ENCODE results near the gene FSD2. TPM values are rescaled to one million over a fixed set of nuclear protein-coding genes. Genes with fewer than 3 reads are reported as not detected.
A peak's percentile ranks its signal among the peaks of the same experiment; 100 is the strongest.

FSD2 gene
- total and polyA plus RNA-seq, 5 donors, result 39.1 to 117 (median 105) TPM

DNA sequence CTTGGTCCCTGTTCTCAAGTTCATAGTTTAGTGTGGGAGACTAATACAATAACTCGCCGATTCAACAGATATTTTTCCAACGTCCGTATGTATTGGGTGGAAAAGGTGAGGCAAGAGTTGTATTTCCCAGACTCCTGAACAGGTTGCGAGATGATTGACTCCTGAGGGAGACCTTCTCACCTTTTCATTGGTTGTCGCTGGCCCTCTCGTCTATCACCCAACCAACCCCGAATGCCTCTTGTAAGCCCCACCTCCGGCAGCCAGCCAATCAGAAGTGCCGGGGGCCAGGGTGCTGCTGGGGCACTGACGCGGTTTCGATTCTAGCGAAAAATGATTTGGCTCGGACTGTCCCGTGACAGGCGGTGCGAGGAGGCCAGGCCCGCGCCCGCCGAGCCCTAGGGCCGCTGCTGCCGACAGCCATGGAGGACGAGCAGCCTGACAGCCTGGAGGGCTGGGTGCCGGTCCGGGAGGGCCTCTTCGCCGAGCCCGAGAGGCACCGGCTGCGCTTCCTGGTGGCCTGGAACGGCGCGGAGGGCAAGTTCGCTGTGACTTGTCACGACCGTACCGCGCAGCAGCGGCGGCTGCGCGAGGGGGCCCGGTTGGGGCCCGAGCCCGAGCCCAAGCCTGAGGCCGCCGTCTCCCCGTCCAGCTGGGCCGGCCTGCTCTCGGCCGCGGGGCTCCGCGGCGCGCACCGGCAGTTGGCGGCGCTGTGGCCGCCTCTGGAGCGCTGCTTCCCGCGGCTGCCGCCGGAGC lies 3.6 kb upstream of the FSD2 start, which contains the start of gene WHAMM:
Gene WHAMM (plus strand): TSS at position 321 of the 753 bp plus-strand sequence. CDS start 99 bp downstream, at position 420.
- under 1% methylated on average over 67 of the region's 67 CpGs for WGBS
- Histone ChIP-seq H3K9me3 (ENCODE audit: control insufficient read depth, low read length) (no peaks in the 10 kb centered on the region), H3K4me3 (ENCODE audit: low read length) (peak within 1 kb of the TSS; percentile 77), H3K4me1 (ENCODE audit: control insufficient read depth, insufficient read depth, low read length) (no peaks in the 10 kb centered on the region), H3K27ac (ENCODE audit: low read length) (peak within 1 kb of the TSS; percentile 97), H3K27me3 (ENCODE audit: control insufficient read depth, insufficient read depth) (no peaks in the 10 kb centered on the region)
- intact Hi-C loops (cut with DNase I), result loop anchor here in 2 of 4 donors (10.0 kb wide), 2 partner anchors 55 to 275 kb away; no protein-coding TSS in a partner anchor
- ATAC-seq (peak; percentile 98 to 99), DNase-seq (peak; percentile 99)

- ATAC-seq, result no peak
- WGBS, result 57% methylated on average over 9 of the region's 9 CpGs
- peak overlapping the region; percentile 97 for H3K27ac ChIP-seq (ENCODE audit: low read length)
- intact Hi-C loops (cut with DNase I), result loop anchor here in 1 of 4 donors (10.0 kb wide), 1 partner anchor 274 kb away; no protein-coding TSS in a partner anchor
- no peaks in the 10 kb centered on the region for H3K4me1 ChIP-seq (ENCODE audit: control insufficient read depth, insufficient read depth, low read length)
- DNase-seq, result no peak
- H3K27me3 ChIP-seq (ENCODE audit: control insufficient read depth, insufficient read depth), result no peaks in the 10 kb centered on the region
- no peaks in the 10 kb centered on the region for H3K9me3 ChIP-seq (ENCODE audit: control insufficient read depth, low read length)
- H3K4me3 ChIP-seq (ENCODE audit: low read length), result no peak overlapping the region
These were observed 2.8 kb upstream of the FSD2 start for GRCh38 chr15:82808634-82809041.

DNA sequence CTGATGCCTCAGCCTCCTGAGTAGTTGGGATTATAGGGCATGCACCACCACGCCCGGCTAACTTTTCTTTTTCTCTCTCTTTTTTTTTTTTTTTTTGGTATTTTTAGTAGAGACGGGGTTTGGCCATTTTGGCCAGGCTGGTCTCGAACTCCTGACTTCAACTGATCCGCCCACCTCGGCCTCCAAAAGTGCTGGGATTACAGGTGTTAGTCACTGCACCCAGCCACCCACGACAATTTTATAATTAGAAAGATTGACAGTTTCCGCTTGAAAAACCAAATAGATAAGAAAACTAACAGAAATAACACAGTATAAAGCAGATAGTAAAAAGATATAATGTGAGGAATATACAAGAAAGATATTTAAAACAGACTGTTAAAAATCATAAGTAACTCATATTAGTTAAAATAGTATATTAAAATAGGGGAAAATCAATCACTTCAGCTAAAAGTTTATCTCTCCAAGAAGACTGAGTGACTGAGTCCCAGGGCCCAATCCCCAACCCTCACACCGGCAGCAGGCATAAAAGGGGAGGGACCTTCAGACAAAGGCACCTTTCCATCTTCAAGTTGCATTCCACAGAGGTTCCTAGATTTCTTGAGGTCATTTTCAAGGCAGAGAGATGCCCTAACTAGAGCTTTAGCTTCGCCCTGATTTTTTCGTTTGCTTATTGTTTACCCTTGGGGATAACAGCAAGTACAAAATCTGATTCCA lies 2.2 kb upstream of the FSD2 start:
- Histone ChIP-seq H3K4me3 (ENCODE audit: low read length) (no peak overlapping the region), H3K9me3 (ENCODE audit: control insufficient read depth, low read length) (no peaks in the 10 kb centered on the region), H3K27ac (ENCODE audit: low read length) (peak overlapping the region; percentile 97), H3K27me3 (ENCODE audit: control insufficient read depth, insufficient read depth) (no peaks in the 10 kb centered on the region), H3K4me1 (ENCODE audit: control insufficient read depth, insufficient read depth, low read length) (no peaks in the 10 kb centered on the region)
- intact Hi-C loops (cut with DNase I), result loop anchor here in 1 of 4 donors (10.0 kb wide), 1 partner anchor 273 kb away; no protein-coding TSS in a partner anchor
- ATAC-seq (no peak), DNase-seq (no peak)
- 83% methylated on average over 11 of the region's 11 CpGs for WGBS

GRCh38 chr15:82804575-82804949 lies 1.3 kb downstream of the FSD2 start:
- WGBS, result 45% methylated on average over 1 of the region's 1 CpG
- intact Hi-C loops (cut with DNase I), result loop anchor here in 1 of 4 donors (10.0 kb wide), 1 partner anchor 270 kb away; no protein-coding TSS in a partner anchor

DNA sequence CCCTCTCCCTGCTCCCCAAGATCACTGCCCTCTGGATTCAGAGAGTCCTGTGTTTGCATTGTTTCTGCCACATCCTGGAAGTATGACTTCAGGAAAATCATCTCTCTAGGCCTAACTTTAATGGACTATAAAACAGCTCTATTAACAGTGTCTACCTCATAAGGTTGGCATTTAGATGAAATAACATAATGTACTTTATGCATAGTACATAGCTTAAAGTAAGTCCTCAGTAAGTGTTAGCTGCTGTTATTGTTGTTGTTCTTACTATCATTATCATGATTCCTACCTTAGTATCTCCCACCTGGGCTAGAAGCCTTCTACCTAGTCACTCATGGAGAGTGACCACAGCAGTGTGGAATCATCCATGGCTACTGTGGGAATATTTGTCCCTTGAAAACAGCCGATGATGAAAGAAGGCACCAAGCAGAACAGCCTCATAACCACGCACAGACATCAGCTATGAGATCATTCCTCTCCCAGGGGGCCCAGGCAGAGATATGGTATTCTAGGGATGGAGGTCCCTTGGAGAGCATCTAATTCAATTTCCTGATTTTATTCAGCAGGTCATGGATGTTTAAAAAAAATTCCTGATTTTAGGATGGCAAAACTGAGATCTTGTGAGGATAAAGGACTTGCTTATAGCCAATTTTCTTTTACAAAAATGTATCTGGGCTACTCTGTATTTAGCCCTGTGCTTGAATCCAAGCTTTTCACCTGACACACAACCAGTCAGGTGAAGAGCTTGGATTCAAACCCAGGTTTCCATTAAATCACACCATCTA lies 1.9 kb downstream of the FSD2 start:
- peak overlapping the region; percentile 64 for H3K27ac ChIP-seq (ENCODE audit: low read length)
- peaks cover 2% of the 10 kb centered on the region for H3K4me1 ChIP-seq (ENCODE audit: control insufficient read depth, insufficient read depth, low read length)
- peak overlapping the region; percentile 63 for H3K4me3 ChIP-seq (ENCODE audit: low read length)
- H3K27me3 ChIP-seq (ENCODE audit: control insufficient read depth, insufficient read depth), result no peaks in the 10 kb centered on the region
- ATAC-seq (no peak), DNase-seq (no peak)
- WGBS, result 57% methylated on average over 2 of the region's 2 CpGs
- intact Hi-C loops (cut with DNase I), result loop anchor here in 1 of 4 donors (10.0 kb wide), 1 partner anchor 269 kb away; no protein-coding TSS in a partner anchor
- H3K9me3 ChIP-seq (ENCODE audit: control insufficient read depth, low read length), result no peaks in the 10 kb centered on the region

More at GRCh38 chr15:82804575-82804949, 1.3 kb downstream of the FSD2 start:
- Histone ChIP-seq H3K4me3 (ENCODE audit: low read length) (peak overlapping the region; percentile 63), H3K27me3 (ENCODE audit: control insufficient read depth, insufficient read depth) (no peaks in the 10 kb centered on the region), H3K9me3 (ENCODE audit: control insufficient read depth, low read length) (no peaks in the 10 kb centered on the region), H3K4me1 (ENCODE audit: control insufficient read depth, insufficient read depth, low read length) (peaks cover 2% of the 10 kb centered on the region), H3K27ac (ENCODE audit: low read length) (no peak overlapping the region)
- DNase-seq, result no peak
- no peak for ATAC-seq

DNA sequence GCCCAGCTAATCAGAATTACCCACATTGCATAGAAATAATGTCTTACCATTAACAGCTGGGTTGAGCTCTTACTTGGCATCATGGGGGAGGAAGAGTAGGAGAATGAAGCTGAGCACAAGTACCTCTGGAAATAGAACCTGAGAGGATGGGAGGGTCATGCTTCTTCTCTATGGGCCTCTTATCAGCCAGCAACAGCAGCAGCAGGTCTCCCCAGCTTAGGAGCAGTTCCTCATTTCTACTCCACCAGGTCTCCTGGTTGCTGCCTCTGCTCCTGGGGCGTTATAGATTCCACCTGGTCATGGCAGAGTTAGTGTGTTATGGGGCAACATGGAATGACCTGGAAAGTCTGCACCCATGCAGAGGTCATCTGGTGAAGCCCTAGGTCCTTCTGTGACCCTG lies 3.4 kb downstream of the FSD2 start:
- intact Hi-C loops (cut with DNase I), result loop anchor here in 1 of 4 donors (10.0 kb wide), 1 partner anchor 268 kb away; no protein-coding TSS in a partner anchor
- DNase-seq, result no peak
- 55% methylated on average over 1 of the region's 1 CpG for WGBS
- no peak for ATAC-seq
- Histone ChIP-seq H3K4me3 (ENCODE audit: low read length) (no peak overlapping the region), H3K27me3 (ENCODE audit: control insufficient read depth, insufficient read depth) (no peaks in the 10 kb centered on the region), H3K9me3 (ENCODE audit: control insufficient read depth, low read length) (no peaks in the 10 kb centered on the region), H3K4me1 (ENCODE audit: control insufficient read depth, insufficient read depth, low read length) (peaks cover 2% of the 10 kb centered on the region), H3K27ac (ENCODE audit: low read length) (peak overlapping the region; percentile 26)

GRCh38 chr15:82799183-82799841 lies 6.6 kb downstream of the FSD2 start:
- H3K9me3 ChIP-seq (ENCODE audit: control insufficient read depth, low read length), result no peaks in the 10 kb centered on the region
- 58% methylated on average over 7 of the region's 7 CpGs for WGBS
- intact Hi-C loops (cut with DNase I), result no loop called here
- DNase-seq, result no peak
- ATAC-seq, result no peak
- H3K4me1 ChIP-seq (ENCODE audit: control insufficient read depth, insufficient read depth, low read length), result peaks cover 2% of the 10 kb centered on the region
- peak overlapping the region; percentile 18 for H3K27ac ChIP-seq (ENCODE audit: low read length)
- H3K4me3 ChIP-seq (ENCODE audit: low read length), result no peak overlapping the region
- H3K27me3 ChIP-seq (ENCODE audit: control insufficient read depth, insufficient read depth), result no peaks in the 10 kb centered on the region

DNA sequence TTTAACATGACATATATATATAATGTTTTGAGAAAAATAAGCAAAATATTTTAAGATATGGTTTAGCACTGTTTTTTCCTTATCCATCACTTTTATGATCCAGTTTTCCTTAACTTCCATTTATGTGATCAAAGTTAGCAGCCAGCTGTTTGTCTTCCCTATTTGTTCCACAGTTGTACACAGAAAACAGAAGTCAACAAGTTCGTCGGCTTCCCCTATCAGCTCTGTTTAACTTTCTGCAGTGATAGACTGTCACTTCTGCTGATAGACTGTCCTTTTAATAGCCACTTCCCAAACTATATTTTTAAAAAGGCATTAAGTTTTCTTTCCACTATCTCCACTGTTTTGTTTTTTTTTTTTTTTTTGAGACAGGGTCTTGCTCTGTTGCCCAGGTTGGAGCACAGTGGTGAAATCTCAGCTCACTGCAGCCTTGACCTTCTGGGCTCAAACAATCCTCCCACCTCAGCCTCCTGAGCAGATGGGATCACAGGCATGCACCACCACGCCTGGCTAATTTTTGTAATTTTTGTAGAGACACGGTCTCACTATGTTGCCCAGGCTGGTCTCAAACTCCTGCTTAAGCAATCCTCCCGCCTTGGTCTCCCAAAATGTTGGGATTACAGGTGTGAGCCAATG lies 7.2 kb downstream of the FSD2 start:
- peaks cover 2% of the 10 kb centered on the region for H3K4me1 ChIP-seq (ENCODE audit: control insufficient read depth, insufficient read depth, low read length)
- no peak for ATAC-seq
- no peak for DNase-seq
- 61% methylated on average over 5 of the region's 5 CpGs for WGBS
- no peak overlapping the region for H3K4me3 ChIP-seq (ENCODE audit: low read length)
- H3K27me3 ChIP-seq (ENCODE audit: control insufficient read depth, insufficient read depth), result no peaks in the 10 kb centered on the region
- H3K27ac ChIP-seq (ENCODE audit: low read length), result no peak overlapping the region
- H3K9me3 ChIP-seq (ENCODE audit: control insufficient read depth, low read length), result no peaks in the 10 kb centered on the region
- intact Hi-C loops (cut with DNase I), result no loop called here

DNA sequence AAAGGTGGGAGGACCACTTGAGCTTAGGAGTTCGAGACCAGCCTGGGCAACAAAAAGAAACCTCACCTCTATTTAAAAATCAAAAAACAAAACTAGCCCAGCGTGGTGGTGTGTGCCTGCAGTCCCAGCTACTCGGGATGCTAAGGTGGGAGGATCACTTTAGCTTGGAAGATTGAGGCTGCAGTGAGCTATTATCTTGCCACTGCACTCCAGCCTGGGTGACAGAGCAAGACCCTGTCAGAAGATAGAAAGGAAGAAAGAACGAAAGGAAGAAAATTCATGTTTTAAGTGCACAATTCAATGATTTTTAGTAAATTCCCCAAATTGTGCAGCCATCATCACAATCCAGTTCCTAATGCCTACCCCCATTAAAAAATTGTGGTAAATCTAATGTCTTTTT lies 7.8 kb downstream of the FSD2 start:
- ATAC-seq, result no peak
- 63% methylated on average over 4 of the region's 4 CpGs for WGBS
- intact Hi-C loops (cut with DNase I), result no loop called here
- H3K27me3 ChIP-seq (ENCODE audit: control insufficient read depth, insufficient read depth), result no peaks in the 10 kb centered on the region
- no peak overlapping the region for H3K4me3 ChIP-seq (ENCODE audit: low read length)
- no peak for DNase-seq
- H3K4me1 ChIP-seq (ENCODE audit: control insufficient read depth, insufficient read depth, low read length), result peaks cover 2% of the 10 kb centered on the region
- H3K27ac ChIP-seq (ENCODE audit: low read length), result no peak overlapping the region
- no peaks in the 10 kb centered on the region for H3K9me3 ChIP-seq (ENCODE audit: control insufficient read depth, low read length)

GRCh38 chr15:82793737-82794136 lies 12.1 kb downstream of the FSD2 start:
- DNase-seq, result no peak
- Histone ChIP-seq H3K4me1 (ENCODE audit: control insufficient read depth, insufficient read depth, low read length) (no peaks in the 10 kb centered on the region), H3K4me3 (ENCODE audit: low read length) (no peak overlapping the region), H3K27ac (ENCODE audit: low read length) (no peak overlapping the region), H3K27me3 (ENCODE audit: control insufficient read depth, insufficient read depth) (no peaks in the 10 kb centered on the region), H3K9me3 (ENCODE audit: control insufficient read depth, low read length) (no peaks in the 10 kb centered on the region)
- no peak for ATAC-seq
- intact Hi-C loops (cut with DNase I), result no loop called here

Measured in right cardiac atrium (tissue), 5 donors.